Glutamatergic neuron (in vitro differentiated cells): ENCODE data around the gene BTBD9. TPM values are rescaled to one million over a fixed set of nuclear protein-coding genes. Genes with fewer than 3 reads are reported as not detected.
A peak's percentile ranks its signal among the peaks of the same experiment; 100 is the strongest.

ENCODE experiments used
- DNase-seq: peaks from one replicate; pipeline ENCODE4 v3.0.0; 2022
- H3K27ac Mint-ChIP-seq: one replicate; pipeline ENCODE4 v1.8.0; 2020; ENCODE audit warnings: mild to moderate bottlenecking, mixed read lengths, inconsistent platforms; ENCODE audit not compliant: unreplicated experiment
- H3K27me3 Mint-ChIP-seq: one replicate; pipeline ENCODE4 v1.8.0; 2020; ENCODE audit warnings: mild to moderate bottlenecking, moderate library complexity, mixed read lengths, inconsistent platforms; ENCODE audit not compliant: unreplicated experiment
- H3K36me3 Mint-ChIP-seq: one replicate; pipeline ENCODE4 v1.8.0; 2020; ENCODE audit warnings: mild to moderate bottlenecking, mixed read lengths, inconsistent platforms; ENCODE audit not compliant: unreplicated experiment
- H3K4me1 Mint-ChIP-seq: one replicate; pipeline ENCODE4 v1.8.0; 2020; ENCODE audit warnings: mild to moderate bottlenecking, low read depth, mixed read lengths, inconsistent platforms; ENCODE audit not compliant: unreplicated experiment
- H3K4me3 Mint-ChIP-seq: one replicate; pipeline ENCODE4 v1.8.0; 2020; ENCODE audit warnings: mild to moderate bottlenecking, mixed read lengths, inconsistent platforms; ENCODE audit not compliant: unreplicated experiment
- H3K9me3 Mint-ChIP-seq: one replicate; pipeline ENCODE4 v1.8.0; 2020; ENCODE audit warnings: mild to moderate bottlenecking, moderate library complexity, mixed read lengths, inconsistent platforms; ENCODE audit not compliant: unreplicated experiment
- CTCF ChIP-seq: fragments of 200-600 bp; sonication (generic); IDR thresholded peaks from one replicate; pipeline ENCODE4 v1.5.0; 2021; ENCODE audit not compliant: partially characterized antibody, unreplicated experiment
- total RNA-seq: library from RNA; stranded (reverse); fragmentation: NEBNext Ultra II Directional; extraction: Animal tissue kit (Norgen Biotek cat#: 25700); gene quantifications from one replicate; pipeline ENCODE4 v1.2.1, GENCODE V29; 2021; ENCODE audit not compliant: unreplicated experiment

Gene BTBD9
- total RNA-seq, 1 donor from 2014 or later = 18.8 TPM

- H3K4me1 Mint-ChIP-seq = peaks cover 18% of the 10 kb centered on the region
- peak overlapping the region; percentile 59 for H3K27ac Mint-ChIP-seq
Observed at GRCh38 chr6:38566295-38567030, 73.3 kb downstream of the BTBD9 start.

GRCh38 chr6:38564301-38564700 is 75.4 kb downstream of the BTBD9 start:
- Mint-ChIP-seq H3K27me3 (no peaks in the 10 kb centered on the region), H3K9me3 (peaks cover 3% of the 10 kb centered on the region), H3K27ac (no peak overlapping the region), H3K4me3 (no peak overlapping the region), H3K36me3 (peaks cover 3% of the 10 kb centered on the region), H3K4me1 (peaks cover 11% of the 10 kb centered on the region)
- TF ChIP-seq CTCF = no peak
- no peak for DNase-seq

More at GRCh38 chr6:38566295-38567030, 73.3 kb downstream of the BTBD9 start:
- no peak for TF ChIP-seq CTCF
- DNase-seq = no peak
- H3K36me3 Mint-ChIP-seq = peaks cover 3% of the 10 kb centered on the region
- H3K4me3 Mint-ChIP-seq = no peak overlapping the region
- no peaks in the 10 kb centered on the region for H3K27me3 Mint-ChIP-seq
- peaks cover 2% of the 10 kb centered on the region for H3K9me3 Mint-ChIP-seq

- Mint-ChIP-seq H3K4me3 (no peak overlapping the region), H3K36me3 (no peaks in the 10 kb centered on the region)
- DNase-seq = no peak
Observed at GRCh38 chr6:38555606-38556005, 84.1 kb downstream of the BTBD9 start.

GRCh38 chr6:38554700-38555413 is 84.9 kb downstream of the BTBD9 start:
- peaks cover 1% of the 10 kb centered on the region for H3K9me3 Mint-ChIP-seq
- no peaks in the 10 kb centered on the region for H3K27me3 Mint-ChIP-seq
- TF ChIP-seq CTCF = no peak
- no peak overlapping the region for H3K4me3 Mint-ChIP-seq
- DNase-seq = no peak
- H3K4me1 Mint-ChIP-seq = peaks cover 5% of the 10 kb centered on the region
- H3K36me3 Mint-ChIP-seq = no peaks in the 10 kb centered on the region
- no peak overlapping the region for H3K27ac Mint-ChIP-seq

More at GRCh38 chr6:38555606-38556005, 84.1 kb downstream of the BTBD9 start:
- H3K9me3 Mint-ChIP-seq = peaks cover 2% of the 10 kb centered on the region
- no peak overlapping the region for H3K27ac Mint-ChIP-seq
- no peaks in the 10 kb centered on the region for H3K27me3 Mint-ChIP-seq
- peaks cover 5% of the 10 kb centered on the region for H3K4me1 Mint-ChIP-seq
- TF ChIP-seq CTCF = no peak

GRCh38 chr6:38554014-38554413 is 85.7 kb downstream of the BTBD9 start:
- peaks cover 5% of the 10 kb centered on the region for H3K4me1 Mint-ChIP-seq
- no peak overlapping the region for H3K27ac Mint-ChIP-seq
- no peaks in the 10 kb centered on the region for H3K9me3 Mint-ChIP-seq
- TF ChIP-seq CTCF = no peak
- H3K36me3 Mint-ChIP-seq = no peaks in the 10 kb centered on the region
- no peak overlapping the region for H3K4me3 Mint-ChIP-seq
- no peaks in the 10 kb centered on the region for H3K27me3 Mint-ChIP-seq
- DNase-seq = no peak
